SK-N-SH (cell line): ENCODE measurements around the gene MAP2K3. TPM values are rescaled to one million over a fixed set of nuclear protein-coding genes. Genes with fewer than 3 reads are reported as not detected.
"Not testable (repeated sequence)": the region's sequence is repeated elsewhere in the genome, so short reads cannot be mapped to it uniquely, and the experiment has no call there.

Experiments
- CTCF ChIA-PET: fragments of 300-600, 350-600 bp; formaldehyde crosslinking; extraction: SDS; loops from one replicate; lab custom pipeline; 2021; lab: Yijun Ruan, JAX
- POLR2A ChIA-PET: fragments of 350-600 bp; sonication (Branson Sonifier 250); formaldehyde crosslinking; extraction: SDS; loops from one replicate; lab custom pipeline; 2020; ENCODE audit warnings: antibody characterized with exemption, inconsistent platforms; lab: Yijun Ruan, JAX
- DNase-seq: peaks from one replicate; pipeline ENCODE4 v3.0.0; 2012
- H2AFZ ChIP-seq: fragments of 200-600 bp; sonication (generic); 2 replicates; pipeline ENCODE4 v1.8.1; 2016; ENCODE audit warnings: antibody characterized with exemption, mild to moderate bottlenecking, low read depth
- H3F3A ChIP-seq: fragments of 200-600 bp; sonication (generic); replicated peaks from 2 replicates; pipeline ENCODE3; 2016; ENCODE audit warnings: antibody characterized with exemption, mild to moderate bottlenecking; ENCODE audit not compliant: insufficient read depth
- H3K27ac ChIP-seq, 2 experiments: fragments of 200-500 bp in 1 of 2; fragments of 200-600 bp in 1 of 2; sonication (Bioruptor generic) in 1 of 2; sonication (generic), shearing (Covaris generic) in 1 of 2; 2 replicates each; pipeline versions ENCODE4 v1.5.1 to v1.6.1; 2014 to 2016; ENCODE audit warnings: low read depth in 2 of 2, inconsistent platforms in 1 of 2, low read length in 1 of 2, mild to moderate bottlenecking in 1 of 2, mixed read lengths in 1 of 2
- H3K27me3 ChIP-seq: fragments of 200-600 bp; sonication (generic), shearing (Covaris generic); 2 replicates; pipeline ENCODE4 v1.6.1; 2016; ENCODE audit warnings: mixed run types; ENCODE audit not compliant: insufficient read depth
- H3K36me3 ChIP-seq, 2 experiments: fragments of 200-500 bp in 1 of 2; fragments of 200-600 bp in 1 of 2; sonication (Bioruptor generic) in 1 of 2; sonication (generic) in 1 of 2; replicated peaks in 1 of 2; 2 replicates each; pipeline versions ENCODE3 to v1.5.1; 2014 to 2016; ENCODE audit warnings: low read length in 1 of 2, mild to moderate bottlenecking in 1 of 2; ENCODE audit not compliant: insufficient read depth in 2 of 2, control insufficient read depth in 1 of 2
- H3K4me1 ChIP-seq, 2 experiments: fragments of 200-500 bp in 1 of 2; fragments of 200-600 bp in 1 of 2; sonication (Bioruptor generic) in 1 of 2; sonication (generic), shearing (Covaris generic) in 1 of 2; 2 replicates each; pipeline versions ENCODE4 v1.5.1 to v1.6.1; 2014 to 2016; ENCODE audit warnings: low read depth in 1 of 2, low read length in 1 of 2, mixed run types in 1 of 2; ENCODE audit not compliant: insufficient read depth in 2 of 2, control insufficient read depth in 1 of 2
- H3K4me2 ChIP-seq: fragments of 200-600 bp; sonication (generic), shearing (Covaris generic); 2 replicates; pipeline ENCODE4 v1.6.1; 2017; ENCODE audit warnings: mixed run types
- H3K4me3 ChIP-seq, 2 experiments: fragments of 200-500 bp in 1 of 2; fragments of 200-600 bp in 1 of 2; sonication (Bioruptor generic) in 1 of 2; sonication (generic), shearing (Covaris generic) in 1 of 2; 2 replicates each; pipeline versions ENCODE4 v1.5.1 to v1.8.1; 2014 to 2016; ENCODE audit warnings: low read depth in 2 of 2, inconsistent platforms in 1 of 2, low read length in 1 of 2, mild to moderate bottlenecking in 1 of 2, mixed read lengths in 1 of 2, moderate library complexity in 1 of 2
- H3K79me2 ChIP-seq: fragments of 200-600 bp; sonication (generic); 2 replicates; pipeline ENCODE4 v1.8.1; 2017; ENCODE audit warnings: mild to moderate bottlenecking; ENCODE audit not compliant: insufficient read depth
- H3K9ac ChIP-seq: fragments of 200-600 bp; sonication (generic); 2 replicates; pipeline ENCODE4 v1.6.1; 2017; ENCODE audit warnings: mixed run types
- H3K9me2 ChIP-seq: fragments of 200-600 bp; sonication (generic); 2 replicates; pipeline ENCODE4 v1.6.1; 2017; ENCODE audit warnings: mixed run types
- H3K9me3 ChIP-seq: fragments of 200-600 bp; sonication (generic); 2 replicates; pipeline ENCODE4 v1.6.1; 2017; ENCODE audit warnings: mixed run types, mild to moderate bottlenecking, moderate library complexity
- H4K20me1 ChIP-seq: fragments of 200-600 bp; sonication (generic); 2 replicates; pipeline ENCODE4 v1.6.1; 2017; ENCODE audit warnings: mild to moderate bottlenecking, mixed run types; ENCODE audit not compliant: insufficient read depth
- FOXJ3 ChIP-seq: sonication (generic); formaldehyde crosslinking; IDR thresholded peaks from 2 replicates; pipeline ENCODE4 v1.5.1; 2020; ENCODE audit warnings: mild to moderate bottlenecking, missing genetic modification reagents
- RXRA ChIP-seq: IDR thresholded peaks from 2 replicates; pipeline ENCODE4 v1.4.0; 2012; ENCODE audit warnings: low read depth, mild to moderate bottlenecking, borderline replicate concordance
- SMC3 ChIP-seq: IDR thresholded peaks from 2 replicates; pipeline ENCODE4 v1.6.1; 2012; ENCODE audit warnings: low read depth, low read length, improper control_type of control experiment
- WGBS: methylation state at CpG from one replicate; pipeline ENCODE4 v1.1.6; 2017; ENCODE audit warnings: low lambda C conversion rate; 5-methylcytosine and 5-hydroxymethylcytosine counted together
- polyA plus RNA-seq, 3 experiments: library from polyadenylated mRNA; depleted of rRNA; stranded (reverse); fragments of >200 nt; gene quantifications; 2 replicates each; pipeline ENCODE4 v1.2.3, GENCODE V29; 2012

Gene MAP2K3
- polyA plus RNA-seq, 1 of the 3 experiments (the other 2 are of a cell fraction), result 30.0 TPM

GRCh38 chr17:21318439-21318838 lies 33.9 kb downstream of the MAP2K3 start:
- Histone ChIP-seq H3K36me3 (peaks cover 0 to 5% of the 10 kb centered on the region in 2 experiments), H3K9me3 (no peaks in the 10 kb centered on the region), H4K20me1 (no peaks in the 10 kb centered on the region), H3K4me2 (no peak overlapping the region), H2AFZ (no peak overlapping the region), H3K4me1 (no peaks in the 10 kb centered on the region; a peak in 1 of 4 replicates), H3F3A (peaks cover 5% of the 10 kb centered on the region), H3K9ac (no peak overlapping the region), H3K27ac (no peak overlapping the region), H3K79me2 (no peaks in the 10 kb centered on the region), H3K9me2 (no peaks in the 10 kb centered on the region), H3K27me3 (no peaks in the 10 kb centered on the region), H3K4me3 (no peak overlapping the region)
- DNase-seq, result no peak
- WGBS, result 69% methylated on average over 14 of the region's 17 CpGs
- TF ChIP-seq SMC3 (no peak), RXRA (no peak), FOXJ3 (no peak)
- ChIA-PET CTCF (interaction anchor here (1.1 kb wide), 1 partner anchor 39 kb away, joined by 4 read pairs; no protein-coding TSS in a partner anchor), POLR2A (no interaction called here)

GRCh38 chr17:21318856-21319255 lies 34.3 kb downstream of the MAP2K3 start:
- H3K9ac ChIP-seq, CTCF ChIA-PET, H3K9me3 ChIP-seq, H3K4me2 ChIP-seq, DNase-seq, H3K4me3 ChIP-seq, POLR2A ChIA-PET, H3K9me2 ChIP-seq, H4K20me1 ChIP-seq, H2AFZ ChIP-seq, H3K4me1 ChIP-seq, H3F3A ChIP-seq, H3K27ac ChIP-seq, H3K79me2 ChIP-seq, H3K27me3 ChIP-seq, H3K36me3 ChIP-seq: not testable (repeated sequence)
- 72% methylated on average over 6 of the region's 7 CpGs for WGBS

GRCh38 chr17:21319256-21319655 lies 34.7 kb downstream of the MAP2K3 start:
- DNase-seq, H3K27ac ChIP-seq, H3K4me2 ChIP-seq, H3K36me3 ChIP-seq, H3F3A ChIP-seq, H3K9me3 ChIP-seq, H3K27me3 ChIP-seq, H3K79me2 ChIP-seq, H3K4me3 ChIP-seq, H3K9me2 ChIP-seq, POLR2A ChIA-PET, H3K4me1 ChIP-seq, H4K20me1 ChIP-seq, H2AFZ ChIP-seq, H3K9ac ChIP-seq: not testable (repeated sequence)
- CTCF ChIA-PET, result interaction anchor here (1.1 kb wide), 1 partner anchor 138 kb away, joined by 4 read pairs; no protein-coding TSS in a partner anchor
- WGBS, result 84% methylated on average over 4 of the region's 4 CpGs

- POLR2A ChIA-PET, H3K4me3 ChIP-seq, DNase-seq, H3K9me3 ChIP-seq, H3K4me1 ChIP-seq, H3K9ac ChIP-seq, H3K27ac ChIP-seq, H3F3A ChIP-seq, H3K4me2 ChIP-seq, H4K20me1 ChIP-seq, H2AFZ ChIP-seq, H3K9me2 ChIP-seq, H3K36me3 ChIP-seq, H3K79me2 ChIP-seq, H3K27me3 ChIP-seq: not testable (repeated sequence)
- 57% methylated on average over 11 of the region's 11 CpGs for WGBS
- CTCF ChIA-PET, result interaction anchor here (1.1 kb wide), 1 partner anchor 137 kb away, joined by 4 read pairs; no protein-coding TSS in a partner anchor
Observed at GRCh38 chr17:21319686-21320375, 35.3 kb downstream of the MAP2K3 start.

GRCh38 chr17:21320430-21320829 lies 35.9 kb downstream of the MAP2K3 start:
- H3K9ac ChIP-seq, H4K20me1 ChIP-seq, H3K9me2 ChIP-seq, POLR2A ChIA-PET, H3K27me3 ChIP-seq, H3K79me2 ChIP-seq, H3K36me3 ChIP-seq, DNase-seq, H3F3A ChIP-seq, H2AFZ ChIP-seq, H3K27ac ChIP-seq, H3K4me3 ChIP-seq, H3K4me2 ChIP-seq, H3K4me1 ChIP-seq, H3K9me3 ChIP-seq: not testable (repeated sequence)
- CTCF ChIA-PET, result interaction anchor here (1.1 kb wide), 1 partner anchor 137 kb away, joined by 4 read pairs; no protein-coding TSS in a partner anchor
- WGBS, result 45% methylated on average over 4 of the region's 4 CpGs

GRCh38 chr17:21321061-21321460 lies 36.5 kb downstream of the MAP2K3 start:
- H2AFZ ChIP-seq, H3F3A ChIP-seq, CTCF ChIA-PET, DNase-seq, H3K4me3 ChIP-seq, H3K36me3 ChIP-seq, H3K79me2 ChIP-seq, H4K20me1 ChIP-seq, H3K4me1 ChIP-seq, POLR2A ChIA-PET, H3K27me3 ChIP-seq, H3K27ac ChIP-seq, H3K9me3 ChIP-seq, H3K9me2 ChIP-seq, H3K9ac ChIP-seq, H3K4me2 ChIP-seq: not testable (repeated sequence)
- WGBS, result 61% methylated on average over 3 of the region's 9 CpGs
